NCI-H2171 (cell line): ENCODE measurements around the gene ACLY.
"Not testable (repeated sequence)": the region's sequence is repeated elsewhere in the genome, so short reads cannot be mapped to it uniquely, and the experiment has no call there.

Experiments used
- DNase-seq: peaks from one replicate; lab custom pipeline; 2025; lab: John Stamatoyannopoulos, UW

Gene ACLY

DNA sequence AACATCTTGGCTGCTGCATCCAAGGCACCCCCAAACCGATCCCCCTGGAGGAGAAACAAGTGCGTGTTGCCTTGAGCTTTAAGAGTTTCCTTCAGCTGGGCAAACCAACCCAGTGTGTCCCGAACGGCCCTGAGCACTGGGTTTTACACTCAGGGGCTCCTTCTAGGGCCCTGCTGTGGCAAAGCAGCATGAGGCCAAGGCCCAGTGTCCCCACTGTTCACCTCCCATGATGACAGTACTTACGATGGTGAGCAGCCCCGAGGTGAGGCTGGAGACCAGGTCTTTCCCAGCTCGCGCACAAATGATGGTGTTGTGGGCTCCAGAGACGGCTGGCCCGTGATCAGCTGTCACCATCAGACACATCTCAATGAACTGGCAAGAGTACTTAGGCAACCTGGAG is 47.0 kb downstream of the ACLY start:
- no peak for DNase-seq

DNA sequence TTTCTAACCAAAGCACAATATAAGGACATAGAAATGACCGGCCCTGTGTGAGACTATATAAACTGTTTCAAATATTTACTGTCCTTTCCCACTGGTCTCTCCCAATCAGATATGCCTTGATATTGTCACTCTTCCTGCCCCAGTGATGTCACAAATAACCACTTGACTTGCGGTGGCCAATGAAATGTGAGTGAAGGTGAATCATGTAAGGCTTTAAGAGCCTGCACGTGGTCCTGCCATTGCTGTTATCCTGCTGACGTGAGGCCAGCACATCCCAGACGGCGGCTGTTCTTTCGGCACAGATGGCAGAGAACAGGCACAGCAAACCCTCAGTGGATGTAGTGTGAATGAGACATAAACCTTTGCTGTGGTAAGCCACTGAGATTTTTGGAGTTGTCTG is 48.1 kb downstream of the ACLY start:
- no peak for DNase-seq

DNA sequence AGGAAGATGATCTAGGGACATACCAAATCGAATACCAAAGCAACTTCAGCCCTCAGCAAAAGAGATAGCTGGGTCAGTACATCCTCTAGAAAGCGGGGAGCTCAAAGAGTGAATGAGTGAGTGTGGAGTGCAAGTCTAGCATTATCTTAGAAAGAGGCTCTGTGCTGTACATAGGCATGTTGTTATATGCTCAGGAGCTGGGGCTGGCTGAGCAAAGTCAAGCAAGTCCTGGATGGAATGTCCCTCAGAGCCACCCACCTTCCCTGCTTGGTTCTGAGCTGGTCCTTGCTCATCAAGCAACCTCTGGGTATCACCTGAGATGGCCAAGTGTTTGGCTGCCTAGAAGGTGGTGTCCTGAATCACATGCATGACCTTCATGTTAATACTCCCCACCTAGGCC is 48.7 kb downstream of the ACLY start:
- DNase-seq: no peak

DNA sequence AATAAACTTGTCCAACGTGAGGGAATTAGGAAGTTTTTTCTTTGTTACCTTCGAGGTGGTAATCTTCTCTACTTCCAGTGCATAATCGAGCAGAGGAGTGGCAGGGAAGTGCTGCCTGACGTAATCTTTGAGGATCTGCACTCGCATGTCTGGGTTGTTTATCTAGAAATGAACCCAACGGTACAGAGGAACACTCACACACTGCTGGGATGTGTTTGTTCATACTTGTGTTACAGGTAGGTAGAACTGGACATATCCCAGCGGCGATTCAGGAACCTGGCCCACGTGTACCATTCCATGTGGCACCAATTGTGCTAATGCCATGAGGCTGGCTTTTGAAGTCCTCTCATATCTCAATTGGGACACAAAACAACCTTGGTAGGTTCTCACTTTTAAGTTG is 49.3 kb downstream of the ACLY start:
- no peak for DNase-seq

DNA sequence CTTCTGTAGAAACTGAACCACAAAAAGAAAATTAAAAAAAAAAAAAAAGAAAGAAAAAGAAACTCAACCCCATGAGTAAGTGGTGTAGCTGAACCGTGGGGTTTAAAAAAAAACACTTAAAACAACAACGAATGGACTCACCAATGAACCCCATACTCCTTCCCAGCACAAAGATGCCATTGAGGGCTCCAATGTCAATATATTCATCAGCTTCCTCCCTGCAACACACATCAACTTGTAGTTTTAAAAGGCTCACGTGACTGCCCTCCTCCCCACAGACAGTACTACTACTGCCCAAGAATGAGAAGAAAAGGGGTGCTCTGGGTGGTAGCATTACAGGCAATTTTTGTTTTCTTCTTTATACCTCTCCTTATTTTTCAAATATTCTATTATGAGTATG is 50.2 kb downstream of the ACLY start:
- DNase-seq: no peak

DNA sequence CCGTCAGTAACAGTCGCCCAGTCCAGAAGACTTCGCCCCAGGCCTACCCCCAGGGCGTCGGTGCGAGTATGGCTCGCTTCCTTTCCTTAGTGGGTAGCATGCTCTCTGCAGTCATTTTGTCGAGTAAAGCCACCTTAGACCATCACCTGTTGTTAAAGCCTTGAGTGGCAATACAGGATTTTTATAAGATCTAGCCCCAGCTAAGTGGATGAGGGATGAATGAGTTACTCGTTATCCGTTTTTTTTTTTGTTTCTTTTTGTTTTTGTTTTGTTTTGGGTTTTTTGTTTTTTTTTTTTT is 53.2 kb downstream of the ACLY start:
- no peak for DNase-seq

DNA sequence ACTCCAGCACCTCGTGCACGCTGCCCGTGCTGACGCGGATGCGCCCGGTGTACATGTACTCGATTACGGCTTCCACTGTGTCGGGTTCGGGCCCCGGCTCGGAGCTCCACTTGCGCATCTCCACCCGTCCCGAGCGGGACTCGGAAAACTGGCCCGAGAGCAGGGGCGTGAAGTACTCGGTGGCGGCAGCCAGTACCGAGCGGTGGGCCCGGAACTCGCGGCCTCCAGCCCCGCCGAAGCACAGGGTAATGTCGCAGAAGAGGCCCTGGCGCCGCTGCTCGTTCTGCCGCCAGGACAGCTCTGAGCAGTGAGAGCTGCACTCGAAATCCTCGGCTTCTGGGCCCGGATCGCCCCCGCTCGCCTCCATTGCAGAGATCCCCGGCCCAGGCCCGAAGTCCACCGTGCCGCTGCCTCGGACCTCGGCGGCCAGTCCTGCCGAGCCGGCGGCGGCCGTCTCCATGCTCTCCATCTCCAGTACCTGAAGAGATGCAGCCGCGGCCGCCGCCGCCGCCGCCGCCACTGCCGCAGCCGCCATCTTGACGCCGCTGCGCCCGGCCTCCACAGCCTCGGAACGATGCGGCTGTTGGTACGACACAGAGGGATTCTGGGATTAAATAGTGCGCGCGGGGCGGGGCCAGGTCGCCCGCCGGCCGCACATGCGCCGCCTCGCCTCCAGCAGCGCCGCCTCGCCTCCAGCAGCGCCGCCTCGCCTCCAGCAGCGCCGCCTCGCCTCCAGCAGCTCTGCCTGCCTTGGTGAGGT is 53.7 kb downstream of the ACLY start, which contains the start of gene KLHL11:
Gene KLHL11, minus strand, starts transcription at position 588 of the 760 bp plus-strand sequence. Its CDS starts 53 bp downstream, at position 535.
- peak; percentile 86 for DNase-seq

DNA sequence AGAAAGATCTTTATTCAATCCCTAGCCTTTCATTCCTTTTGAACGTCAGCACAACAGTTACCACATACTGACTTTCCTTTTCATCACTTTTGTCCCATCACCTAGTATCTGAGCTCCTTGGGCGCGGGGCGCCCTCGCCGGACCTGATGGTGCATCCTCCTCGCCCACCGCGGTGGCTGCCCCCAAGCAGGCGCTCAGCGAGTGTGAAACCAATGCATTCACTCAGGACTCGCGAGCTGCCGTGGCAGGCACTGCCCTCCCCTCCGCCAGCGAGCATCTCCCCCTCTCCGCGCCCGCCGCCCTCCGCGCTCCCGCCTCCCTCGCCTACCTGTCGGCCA is 54.3 kb downstream of the ACLY start:
- DNase-seq: no peak

DNA sequence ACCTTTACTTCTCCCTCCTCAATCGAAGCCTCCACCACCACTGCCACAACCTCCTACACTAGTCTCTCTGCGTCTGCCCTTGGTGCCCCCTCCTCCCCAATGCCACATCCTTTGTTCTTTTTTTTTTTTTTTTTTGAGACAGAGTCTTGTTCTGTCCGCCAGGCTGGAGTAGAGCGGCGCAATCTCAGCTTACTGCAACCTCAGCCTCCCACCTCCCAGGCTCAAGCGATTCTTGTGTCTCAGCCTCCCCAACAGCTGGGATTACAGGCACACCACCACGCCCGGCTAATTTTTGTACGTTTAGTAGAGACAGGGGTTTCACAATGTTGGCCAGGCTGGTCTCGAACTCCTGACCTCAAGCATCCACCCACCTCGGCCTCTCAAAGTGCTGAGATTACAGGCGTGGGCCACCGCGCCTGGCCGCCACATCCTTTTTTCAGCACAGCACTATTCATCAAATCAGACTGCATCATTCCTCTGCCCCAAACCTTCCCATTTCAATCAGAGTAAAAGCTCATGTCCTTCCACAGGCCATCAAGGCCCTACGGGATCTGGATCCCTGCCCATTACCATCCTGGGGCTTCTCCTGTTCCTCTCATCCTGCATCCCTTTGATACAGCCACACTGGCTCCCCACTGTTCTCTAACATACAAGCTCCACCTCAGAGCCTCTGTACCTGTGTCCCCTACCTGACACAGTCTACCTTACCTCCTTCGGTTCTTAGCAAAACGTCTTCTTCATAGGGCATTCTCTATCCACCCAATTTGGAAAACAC is 55.5 kb downstream of the ACLY start:
- DNase-seq: no peak

DNA sequence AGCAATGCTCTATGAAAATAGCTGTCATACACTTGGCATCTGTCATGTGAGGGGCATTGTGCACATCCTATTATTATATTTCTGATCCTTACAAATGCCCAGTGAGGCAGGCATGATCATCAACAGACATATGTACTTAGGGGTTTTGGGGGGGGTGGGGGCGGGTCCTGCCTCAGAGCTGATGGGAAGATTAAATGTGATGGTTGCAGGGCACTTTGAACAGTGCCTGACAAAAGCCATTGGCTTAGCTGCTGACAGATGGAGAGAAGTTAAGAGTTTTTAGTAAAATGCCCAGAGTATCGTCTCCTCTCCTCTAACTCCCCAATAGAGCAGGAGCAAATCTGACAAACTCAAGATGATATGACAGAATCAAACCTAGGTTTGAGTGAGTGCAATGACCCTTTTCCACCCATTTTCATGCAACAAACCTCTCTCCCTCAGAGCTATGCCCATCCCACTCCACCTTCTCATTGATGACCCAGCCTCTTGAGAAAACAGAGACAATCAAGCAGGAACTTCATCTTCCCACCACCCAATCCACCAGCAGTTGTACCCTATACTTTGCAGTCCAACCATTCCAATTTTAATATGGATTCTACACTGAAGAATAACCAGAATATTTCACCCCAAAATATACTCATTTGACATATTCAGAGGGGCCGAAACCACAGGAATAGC is 58.4 kb downstream of the ACLY start:
- no peak for DNase-seq

DNA sequence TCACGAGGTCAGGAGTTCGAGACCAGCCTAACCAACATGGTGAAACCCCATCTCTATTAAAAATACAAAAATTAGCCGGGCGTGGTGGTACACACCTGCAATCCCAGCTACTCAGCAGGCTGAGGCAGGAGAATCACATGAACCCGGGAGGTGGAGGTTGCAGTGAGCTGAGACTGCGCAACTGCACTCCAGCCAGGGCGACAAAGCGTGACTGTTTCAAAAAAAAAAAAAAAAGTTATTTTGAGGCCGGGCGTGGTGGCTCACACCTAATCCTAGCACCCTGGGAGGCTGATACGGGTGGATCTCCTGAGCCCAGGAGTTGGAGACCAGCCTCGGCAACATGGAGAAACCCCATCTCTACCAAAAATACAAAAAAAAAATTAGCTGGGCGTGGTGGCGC is 67.4 kb downstream of the ACLY start:
- DNase-seq: not testable (repeated sequence)

DNA sequence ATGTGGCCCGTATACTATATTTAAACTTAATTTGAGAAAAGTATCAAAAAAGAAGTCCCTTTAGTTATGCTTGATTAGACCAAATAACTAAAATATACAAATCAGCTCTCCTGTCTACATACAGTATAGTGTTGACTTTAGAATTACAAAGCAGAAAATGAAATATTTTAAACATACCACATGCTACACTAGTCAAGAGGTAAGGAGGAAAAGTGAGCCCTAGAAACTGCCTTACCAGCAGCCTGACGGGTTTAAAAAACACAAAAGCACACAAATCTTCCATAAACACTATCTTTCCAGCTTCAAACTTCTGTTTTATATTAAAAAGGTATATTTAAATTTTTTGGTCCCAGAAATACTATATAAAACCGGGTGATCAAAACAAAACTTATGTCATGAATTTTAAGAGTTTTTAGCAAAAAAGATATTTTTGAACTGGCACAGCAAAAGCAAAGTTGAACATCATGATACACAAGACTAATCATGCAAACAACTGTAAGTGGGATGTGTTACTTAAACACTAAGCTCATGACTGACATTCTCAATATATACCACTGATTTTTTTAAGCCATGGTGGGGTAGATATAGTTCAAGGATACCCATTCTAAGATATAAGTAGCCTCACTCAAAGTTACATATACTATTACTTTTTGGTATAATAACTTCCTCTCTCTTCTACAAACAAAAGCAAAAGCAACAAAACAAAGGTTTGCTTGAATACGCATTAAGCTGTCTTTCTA is 69.3 kb downstream of the ACLY start:
- no peak for DNase-seq

DNA sequence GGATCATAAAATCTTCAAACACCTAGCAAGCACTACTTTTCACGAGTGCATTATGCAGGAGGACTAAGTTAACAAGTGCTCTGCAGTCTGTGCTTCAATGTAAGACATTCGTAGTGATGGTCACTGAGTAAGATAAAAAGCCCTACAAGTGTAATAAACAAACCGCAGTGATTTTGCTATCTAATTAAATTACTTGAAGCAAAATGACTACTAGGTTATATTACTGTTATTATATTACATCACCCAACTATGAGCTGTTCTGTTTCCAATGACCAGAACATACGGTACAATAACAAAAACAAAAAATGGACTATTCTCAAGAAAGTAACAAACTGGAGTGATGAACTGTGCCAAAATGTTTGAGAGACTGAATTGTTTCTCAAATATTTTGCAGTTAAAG is 70.0 kb downstream of the ACLY start:
- no peak for DNase-seq

DNA sequence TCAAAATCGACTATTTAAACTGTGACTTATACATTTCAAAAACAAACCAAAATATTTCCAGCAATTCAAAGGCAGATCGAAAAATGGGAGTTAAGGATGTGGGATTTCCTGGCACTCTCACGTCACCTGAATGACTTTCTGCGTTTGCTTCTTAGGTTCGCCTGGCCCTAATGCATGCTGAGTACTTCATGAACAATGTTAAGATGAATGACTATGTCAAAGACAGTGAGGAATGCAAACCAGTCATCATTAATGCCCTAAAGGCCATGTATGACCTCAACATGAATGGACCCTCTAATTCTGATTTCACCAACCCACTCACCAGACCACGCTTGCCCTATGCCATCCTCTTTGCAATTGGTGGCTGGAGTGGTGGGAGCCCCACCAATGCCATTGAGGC is 73.8 kb downstream of the ACLY start:
- no peak for DNase-seq

DNA sequence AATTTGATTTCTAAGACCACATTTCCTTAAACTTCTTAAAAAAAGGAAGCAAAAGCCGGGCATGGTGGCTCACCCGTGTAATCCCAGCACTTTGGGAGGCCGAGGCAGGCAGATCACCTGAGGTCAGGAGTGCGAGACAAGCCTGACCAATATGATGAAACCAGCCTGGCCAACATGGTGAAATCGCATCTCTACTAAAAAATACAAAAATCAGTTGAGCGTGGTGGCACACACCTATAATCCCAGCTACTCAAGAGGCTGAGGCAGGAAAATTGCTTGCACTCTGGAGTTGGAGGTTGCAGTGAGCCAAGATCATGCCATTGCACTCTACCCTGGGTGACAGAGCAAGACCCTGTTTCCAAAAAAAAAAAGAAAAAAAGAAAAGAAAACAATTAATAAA is 78.0 kb downstream of the ACLY start:
- not testable (repeated sequence) for DNase-seq

DNA sequence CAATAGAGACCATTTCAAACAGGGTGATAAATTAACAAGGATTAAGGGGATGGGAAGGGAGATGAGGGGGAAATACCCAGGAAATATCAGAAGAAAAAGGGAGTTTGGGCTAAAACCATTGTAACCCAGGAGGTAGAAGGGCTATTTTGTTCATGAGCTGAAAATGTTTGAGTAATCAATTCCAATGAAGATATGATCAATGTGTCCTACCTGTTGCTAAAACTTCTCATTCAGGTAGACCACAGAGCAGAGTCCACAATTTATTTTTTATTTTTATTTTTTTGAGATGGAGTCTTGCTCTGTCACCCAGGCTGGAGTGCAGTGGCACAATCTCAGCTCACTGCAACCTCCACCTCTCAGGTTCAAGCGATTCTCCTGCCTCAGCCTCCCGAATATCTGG is 79.3 kb downstream of the ACLY start:
- DNase-seq: not testable (repeated sequence)

DNA sequence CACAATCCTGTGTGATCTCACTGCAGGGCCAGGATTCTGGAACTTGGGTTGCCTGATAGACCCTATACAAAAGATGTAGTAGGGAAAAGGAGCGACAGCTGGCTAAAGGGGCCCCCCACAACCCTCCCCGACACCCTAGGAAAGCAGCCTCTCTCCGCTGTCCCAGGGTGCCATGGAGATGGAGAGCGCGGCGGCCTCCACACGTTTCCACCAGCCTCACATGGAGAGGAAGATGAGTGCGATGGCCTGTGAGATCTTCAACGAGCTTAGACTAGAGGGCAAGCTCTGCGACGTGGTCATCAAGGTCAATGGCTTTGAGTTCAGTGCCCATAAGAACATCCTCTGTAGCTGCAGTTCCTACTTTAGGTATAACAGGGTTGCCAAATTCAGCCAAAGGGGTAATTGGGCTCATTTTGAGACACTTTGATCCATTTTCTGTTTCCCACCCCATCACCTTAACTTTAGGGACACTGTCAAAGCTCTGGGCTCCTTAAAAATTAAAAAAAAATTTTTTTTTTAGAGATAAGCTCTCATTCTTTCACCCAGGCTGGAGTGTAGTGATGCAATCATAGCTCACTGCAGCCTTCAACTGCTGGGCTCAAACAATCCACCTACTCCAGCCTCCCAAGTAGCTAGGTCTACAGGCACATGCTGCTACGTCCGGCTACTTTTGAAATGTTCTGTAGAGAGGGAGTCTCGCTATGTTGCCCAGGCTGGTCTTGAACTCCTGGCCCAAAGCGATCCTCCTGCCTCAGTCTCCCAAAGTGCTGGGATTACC is 80.8 kb downstream of the ACLY start, which contains the start of gene KLHL10:
Gene KLHL10, plus strand, starts transcription at position 65 of the 778 bp plus-strand sequence. Its CDS starts 108 bp downstream, at position 173.
- DNase-seq: no peak

DNA sequence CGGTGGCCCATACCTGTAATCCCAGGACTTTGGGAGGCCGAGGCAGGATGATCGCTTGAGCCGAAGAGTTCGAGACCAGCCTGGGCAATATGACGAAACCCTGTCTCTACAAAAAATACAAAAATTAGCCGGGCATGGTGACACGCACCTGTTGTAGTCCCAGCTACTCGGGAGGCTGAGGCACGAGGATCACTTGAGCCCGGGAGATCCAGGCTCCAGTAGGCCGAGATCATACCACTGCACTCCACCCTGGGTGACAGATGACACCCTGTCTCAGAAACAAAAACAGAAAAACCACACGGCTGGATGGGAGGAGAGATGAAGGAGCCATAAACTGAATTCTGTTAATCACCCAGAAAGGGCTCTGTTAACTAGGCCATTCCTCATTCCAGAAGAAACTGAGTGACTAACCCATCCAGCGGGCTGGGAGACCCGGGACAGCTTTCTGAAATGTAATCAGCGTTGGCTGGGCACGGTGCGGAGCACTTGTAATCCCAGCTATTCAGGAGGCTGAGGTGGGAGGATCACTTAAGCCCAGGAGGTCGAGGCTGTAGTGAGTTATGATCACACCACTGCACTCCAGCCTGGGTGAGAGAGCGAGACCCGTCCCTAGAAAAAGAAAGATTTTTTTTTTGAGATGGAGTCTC is 82.1 kb downstream of the ACLY start:
- no peak for DNase-seq

DNA sequence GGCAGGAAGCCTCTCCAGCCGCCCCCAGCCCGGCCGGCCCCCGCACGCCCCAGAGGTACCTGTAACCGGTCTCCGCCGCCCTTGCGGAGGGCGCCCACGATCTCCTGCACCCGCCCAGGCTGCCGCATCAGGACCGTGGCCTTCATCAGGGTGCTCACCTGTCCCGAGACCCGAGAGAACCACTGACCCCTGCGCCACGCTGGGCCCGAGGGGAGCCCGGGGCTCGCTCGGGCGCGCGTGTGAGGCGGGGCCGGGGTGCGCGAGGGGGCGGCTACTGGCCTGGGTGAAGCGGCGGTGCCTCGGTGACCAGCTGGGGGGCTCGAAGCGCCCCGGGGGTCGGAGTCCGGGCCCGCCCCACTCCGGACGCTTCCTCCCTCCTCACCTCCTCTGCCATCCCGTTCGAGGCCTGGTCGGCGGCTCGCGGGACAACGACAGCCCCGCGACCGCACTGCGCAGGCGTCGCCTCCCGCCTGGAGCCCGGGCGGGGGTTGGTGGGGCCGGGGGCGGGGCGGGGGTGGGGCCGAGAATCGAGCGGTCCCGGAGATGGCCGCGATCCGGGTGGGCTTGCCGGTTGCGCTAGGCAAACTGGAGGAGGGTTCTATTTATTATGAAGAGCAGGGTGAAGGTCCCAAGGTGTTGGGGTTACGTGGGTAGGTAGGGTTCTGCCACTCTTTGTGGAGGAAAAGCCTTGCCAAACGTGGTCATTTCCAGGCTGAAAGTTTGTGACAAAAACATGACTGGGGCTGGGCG is 82.8 kb downstream of the ACLY start, which contains the start of gene NT5C3B:
Gene NT5C3B, minus strand, starts transcription at position 433 of the 750 bp plus-strand sequence. Its CDS starts 39 bp downstream, at position 394.
- DNase-seq: peak; percentile 63

DNA sequence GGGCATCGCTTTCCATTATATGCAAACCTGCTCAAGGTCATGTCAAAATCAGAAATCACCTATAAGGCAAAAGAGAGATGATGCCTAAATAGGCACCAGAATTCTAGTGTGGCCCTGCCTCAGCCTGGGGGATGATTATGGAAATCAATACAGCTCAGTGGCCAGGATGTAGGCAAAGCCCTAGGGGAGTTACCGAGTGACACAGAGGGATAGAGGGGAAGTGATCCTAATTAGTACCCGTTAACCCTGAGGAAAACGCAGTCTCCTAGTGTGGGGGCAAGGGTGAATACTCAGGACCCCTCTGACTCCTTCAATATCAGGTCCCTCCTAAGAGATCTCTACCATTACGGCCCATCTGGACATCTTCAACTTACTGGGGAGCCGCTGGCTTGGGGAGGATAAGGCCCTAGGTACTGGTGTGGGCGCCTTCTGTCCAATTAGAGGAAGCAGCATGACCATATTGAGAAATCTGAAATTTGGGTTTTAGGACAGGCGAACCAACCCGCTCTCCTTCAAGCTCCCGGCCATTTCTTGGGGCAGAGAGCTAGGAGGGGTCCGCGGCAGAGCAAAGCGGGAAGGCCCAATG is 83.4 kb downstream of the ACLY start:
- no peak for DNase-seq
